NCI-H2107 treated with DMSO at 0.1 percent for 48 hours (cell line): Measurements from ENCODE around the gene NUBP2.

Experiments used
- DNase-seq: peaks from one replicate; lab custom pipeline; 2025; ENCODE audit not compliant: unreplicated experiment; lab: John Stamatoyannopoulos, UW

The NUBP2 gene, protein sequence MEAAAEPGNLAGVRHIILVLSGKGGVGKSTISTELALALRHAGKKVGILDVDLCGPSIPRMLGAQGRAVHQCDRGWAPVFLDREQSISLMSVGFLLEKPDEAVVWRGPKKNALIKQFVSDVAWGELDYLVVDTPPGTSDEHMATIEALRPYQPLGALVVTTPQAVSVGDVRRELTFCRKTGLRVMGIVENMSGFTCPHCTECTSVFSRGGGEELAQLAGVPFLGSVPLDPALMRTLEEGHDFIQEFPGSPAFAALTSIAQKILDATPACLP

DNA sequence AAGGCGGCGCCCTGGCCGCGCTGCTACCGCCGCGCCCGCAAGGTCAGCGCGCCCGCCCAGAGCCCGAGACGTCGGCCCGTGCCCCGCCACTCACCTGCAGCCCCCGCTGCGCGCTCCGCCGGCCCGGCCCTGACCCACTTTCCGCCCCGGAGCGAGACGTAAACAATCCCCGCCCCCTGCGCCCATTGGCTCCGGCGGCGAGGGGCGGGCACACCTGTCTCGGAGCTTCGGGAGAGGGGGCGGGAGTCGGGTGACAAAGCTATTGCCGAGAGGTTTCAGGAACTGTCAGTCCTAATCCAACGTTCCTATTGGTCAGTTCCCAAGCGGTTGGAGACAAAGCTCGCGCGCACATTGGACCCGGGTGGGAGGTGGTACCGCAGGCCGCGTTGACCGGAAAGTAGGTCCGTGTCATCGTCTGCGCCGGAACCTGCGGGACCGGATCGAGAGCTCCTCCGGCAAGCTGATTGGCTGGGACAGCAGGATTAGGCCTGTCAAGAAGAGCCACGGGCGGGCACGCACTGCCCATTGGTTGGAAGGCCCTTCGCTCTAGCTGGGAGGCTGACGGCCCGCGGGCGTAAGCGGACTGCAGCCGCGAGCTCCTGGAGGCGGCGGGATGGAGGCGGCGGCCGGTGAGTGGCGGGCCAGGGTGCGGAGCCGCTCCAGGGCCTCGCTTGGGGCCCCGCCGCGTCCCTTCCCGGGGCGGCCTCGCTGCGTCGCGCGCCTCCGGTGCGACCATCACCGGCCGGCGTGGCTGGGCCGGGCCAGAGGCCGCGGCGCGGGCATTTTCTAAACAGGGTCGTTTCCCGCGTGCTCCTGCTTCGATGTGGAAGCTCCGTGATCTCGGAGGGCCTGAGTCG, at the start of gene NUBP2, which contains the start of gene SPSB3:
TSS of gene NUBP2 (plus strand) at position 553 of the 857 bp plus-strand sequence. CDS start at position 614, 61 bp downstream.
TSS of gene SPSB3 (minus strand) at position 164 of the 857 bp plus-strand sequence. CDS start 1,088 bp downstream, outside the sequence.
- peak; percentile 99 for DNase-seq

DNA sequence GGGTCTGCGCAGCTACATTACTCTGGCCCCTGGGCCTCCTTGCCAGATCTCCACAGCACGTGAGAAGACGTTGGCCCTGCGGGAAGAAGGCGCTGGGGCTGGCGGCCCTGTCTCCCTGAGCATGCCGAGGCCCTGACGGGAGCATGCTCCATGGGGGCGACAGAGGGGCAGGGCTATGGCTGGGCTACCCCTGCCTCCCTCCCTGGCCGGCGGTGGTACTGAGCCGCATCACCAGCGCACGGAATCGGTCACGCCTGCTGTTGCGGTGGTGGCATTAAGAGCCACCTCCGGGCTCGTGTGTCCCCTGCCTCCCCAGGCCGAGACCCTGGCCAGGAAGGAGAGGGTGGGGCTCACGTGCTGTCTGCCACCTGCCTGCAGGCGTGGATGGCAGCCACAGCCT, 48.6 kb upstream of the NUBP2 start:
- DNase-seq, result no peak

DNA sequence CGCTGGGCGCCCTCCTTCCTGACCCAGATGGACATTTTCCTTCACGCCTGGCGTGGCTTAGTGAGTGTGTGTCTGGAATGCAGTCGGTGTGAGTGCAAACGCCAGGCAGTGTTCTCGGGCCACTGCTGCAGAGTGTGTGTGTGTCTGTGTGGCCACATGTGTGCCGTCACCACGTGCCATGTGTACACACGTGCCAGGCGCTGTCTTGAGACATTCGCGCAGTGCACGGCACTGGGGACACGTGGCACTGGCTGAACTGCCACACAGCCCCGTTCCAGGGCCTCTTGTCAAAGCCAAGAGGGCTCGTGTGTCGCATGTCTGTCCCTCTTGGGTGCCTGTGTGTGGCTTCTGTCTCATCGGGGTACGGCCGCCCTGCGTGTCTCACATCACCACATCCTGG, 47.9 kb upstream of the NUBP2 start:
- no peak for DNase-seq

DNA sequence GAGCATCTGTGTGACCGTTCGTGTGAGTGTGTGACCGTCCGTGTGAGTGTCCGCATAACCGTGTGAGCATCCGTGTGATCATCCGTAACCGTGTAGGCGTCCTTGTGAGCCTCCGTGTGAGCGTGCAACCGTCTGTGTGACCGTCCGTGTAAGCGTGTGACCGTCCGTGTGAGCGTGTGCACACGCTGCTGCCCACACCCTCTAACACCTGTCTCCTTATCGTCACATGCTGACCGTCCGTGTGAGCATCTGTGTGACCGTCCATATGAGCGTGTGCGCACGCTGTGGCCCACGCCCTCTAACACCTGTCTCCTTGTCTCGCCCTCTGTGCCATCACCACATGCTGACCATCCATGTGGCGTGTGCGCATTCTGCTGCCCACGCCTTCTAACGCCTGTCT, 42.5 kb upstream of the NUBP2 start:
- DNase-seq, result no peak

DNA sequence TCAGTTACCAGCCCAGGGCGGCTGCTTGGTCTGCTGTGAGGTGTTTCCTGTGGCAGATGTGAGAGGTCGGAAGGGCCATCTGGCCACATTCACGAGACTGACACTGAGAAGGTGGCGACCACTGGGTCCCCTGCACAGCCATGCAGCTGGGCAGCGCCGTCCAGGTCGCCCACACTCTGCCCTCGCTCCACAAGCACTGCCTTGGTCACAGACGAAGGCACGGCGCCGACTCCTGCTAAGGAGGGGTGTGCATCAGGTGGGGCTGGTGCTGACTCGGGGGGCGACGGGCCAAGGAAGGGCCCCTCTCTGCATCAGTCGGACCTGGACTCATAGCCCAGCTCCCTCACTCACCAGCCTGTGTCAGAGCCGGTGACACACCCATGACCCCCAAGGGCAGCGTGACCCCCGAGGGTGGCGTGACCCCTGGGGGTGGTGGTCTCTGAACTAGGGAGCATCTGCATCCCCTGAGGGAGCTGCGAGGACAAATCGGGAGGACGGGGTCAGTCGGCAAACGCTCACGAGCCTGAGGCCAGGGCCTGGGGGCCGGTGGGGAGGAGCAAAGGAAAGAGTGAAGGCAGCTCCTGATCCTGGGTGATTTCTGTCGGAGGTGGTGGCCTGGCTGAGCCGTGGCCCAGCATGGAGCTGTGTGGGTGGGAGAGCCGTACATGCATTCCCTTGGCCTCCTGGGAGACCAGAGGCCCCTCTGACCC, 41.8 kb upstream of the NUBP2 start:
- no peak for DNase-seq

DNA sequence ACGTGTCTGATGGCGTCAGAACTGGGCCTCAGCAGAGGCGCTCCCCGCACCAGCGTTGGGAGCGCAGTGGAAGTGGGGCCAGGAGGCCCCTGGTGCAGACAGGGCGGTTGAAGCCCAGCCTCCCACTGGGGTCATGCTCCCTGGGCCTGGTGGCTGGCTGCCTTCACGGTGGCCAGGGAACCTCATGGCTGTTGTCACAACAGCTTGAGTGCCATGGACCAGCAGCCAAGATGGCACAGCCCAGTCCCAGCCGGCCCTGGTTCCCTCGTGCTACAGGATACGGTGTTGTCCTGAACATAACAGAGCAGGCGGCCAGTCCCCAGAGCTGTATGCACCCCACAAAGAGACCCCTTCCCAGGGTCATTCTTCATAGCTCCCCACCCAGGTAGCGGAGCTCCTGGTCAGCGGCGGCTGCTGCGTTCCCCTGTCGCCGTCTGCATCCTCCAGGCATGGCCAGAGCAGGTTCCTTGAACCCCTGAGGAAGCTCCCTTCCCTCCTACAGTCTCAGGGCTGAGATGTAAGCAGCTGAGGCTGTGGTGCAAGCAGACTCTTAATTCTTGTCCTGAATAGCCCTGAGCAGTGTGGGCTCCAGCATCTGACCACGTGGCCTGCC, 41.1 kb upstream of the NUBP2 start:
- DNase-seq, result no peak

DNA sequence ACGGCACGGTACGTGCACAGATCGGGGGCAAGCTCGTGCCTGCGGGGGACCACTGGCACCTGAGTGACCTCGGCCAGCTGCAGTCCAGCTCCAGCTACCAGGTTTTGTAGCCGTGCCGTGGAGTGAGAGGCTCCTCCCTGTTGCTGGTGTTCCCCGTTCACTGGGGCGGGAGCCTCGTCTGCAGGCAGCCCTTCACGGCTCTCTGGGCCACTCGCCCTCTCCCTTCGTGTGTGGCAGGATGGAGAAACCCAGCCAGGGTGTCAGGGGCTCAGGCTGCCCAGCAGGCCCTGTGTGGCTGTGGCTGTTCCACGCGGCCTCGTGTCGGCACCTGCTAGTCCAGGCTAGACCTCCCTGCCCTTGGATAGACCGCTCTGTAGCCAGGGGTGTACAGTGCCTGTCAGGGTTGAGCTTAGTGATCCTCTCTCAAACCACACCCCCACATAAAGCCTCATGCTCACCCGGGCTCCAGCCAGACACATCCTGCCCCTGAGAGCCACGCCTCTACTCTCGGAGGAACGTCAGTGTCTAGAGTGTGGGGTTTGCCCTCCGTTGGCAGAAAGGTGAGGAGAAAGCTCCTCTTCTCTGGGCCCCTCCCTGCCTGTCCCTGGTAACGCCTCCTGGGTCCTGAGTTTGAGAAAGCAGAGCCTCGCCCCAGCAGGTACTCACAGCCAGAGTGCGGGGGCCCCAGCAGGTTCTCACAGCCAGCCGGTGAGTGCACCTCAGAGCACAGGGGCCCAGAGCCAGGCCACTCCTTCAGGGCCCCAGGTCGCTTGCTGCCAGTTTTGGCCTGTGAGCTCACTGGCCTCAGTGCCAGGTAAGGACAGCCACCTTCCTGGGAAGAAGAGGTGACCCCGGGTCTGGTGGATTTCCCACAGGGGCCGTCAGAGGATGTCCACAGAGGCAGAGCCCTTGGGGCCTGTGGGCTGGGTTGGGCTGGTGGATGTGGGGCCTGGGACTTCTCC, 39.1 kb upstream of the NUBP2 start:
- no peak for DNase-seq

DNA sequence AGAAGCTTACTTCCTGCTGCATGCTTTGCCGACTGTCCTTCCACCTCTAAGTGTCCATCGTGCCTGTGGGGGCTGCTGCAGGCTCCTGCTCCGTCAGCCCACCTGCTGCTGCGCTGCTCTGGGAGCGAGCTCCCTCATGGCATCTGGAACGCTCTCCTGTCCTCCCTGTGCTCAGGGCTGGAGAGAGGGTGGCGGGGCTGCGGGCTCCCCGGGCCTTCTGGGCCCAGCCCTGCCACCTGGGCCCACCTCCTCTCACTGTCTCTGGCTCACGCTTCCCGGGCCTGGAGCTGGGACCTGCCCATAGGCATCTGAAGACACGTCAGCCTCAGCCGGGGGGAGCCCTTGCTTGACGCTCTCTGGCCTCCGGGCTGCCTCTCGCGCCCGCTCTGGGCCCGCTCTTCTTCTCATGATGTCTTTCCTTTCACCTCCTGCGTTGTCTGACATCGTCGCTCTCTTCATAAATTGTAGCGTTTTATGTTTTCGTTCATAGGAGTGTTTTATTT, 38.4 kb upstream of the NUBP2 start:
- no peak for DNase-seq

DNA sequence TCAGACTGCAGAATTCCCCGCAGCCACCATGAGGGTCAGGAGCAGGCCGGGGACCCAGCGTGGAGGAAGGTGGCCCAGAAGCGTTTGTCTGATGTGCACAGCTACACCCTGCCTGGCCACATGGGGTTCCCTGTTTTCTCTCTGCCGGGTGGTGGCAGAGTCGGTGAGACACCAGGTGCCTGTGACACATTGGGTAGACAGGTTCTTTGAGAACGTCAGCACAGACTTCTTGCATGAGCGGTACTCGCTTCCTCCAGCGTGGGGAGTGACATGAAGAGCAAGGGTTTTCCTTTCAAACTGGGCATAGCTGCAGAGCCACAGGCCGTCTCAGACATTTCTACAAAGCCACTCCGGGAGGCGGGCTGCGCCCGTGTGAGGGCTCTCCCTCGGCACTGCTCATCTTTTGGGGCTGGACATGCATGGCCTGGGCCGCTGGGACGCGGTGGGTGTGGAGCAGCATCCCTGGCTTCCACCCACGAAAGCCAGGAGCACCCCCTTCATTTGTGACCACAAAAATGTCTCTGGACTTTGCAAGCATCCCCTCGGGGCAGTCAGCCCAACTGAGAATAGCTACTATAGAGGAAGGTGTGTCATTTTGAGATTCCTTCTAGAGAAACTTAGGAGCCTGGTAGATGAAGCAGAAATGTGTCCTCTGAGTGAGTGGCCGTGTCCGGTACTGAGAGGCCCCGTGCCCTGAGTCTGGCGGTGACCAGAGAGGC, 37.4 kb upstream of the NUBP2 start:
- DNase-seq, result no peak

DNA sequence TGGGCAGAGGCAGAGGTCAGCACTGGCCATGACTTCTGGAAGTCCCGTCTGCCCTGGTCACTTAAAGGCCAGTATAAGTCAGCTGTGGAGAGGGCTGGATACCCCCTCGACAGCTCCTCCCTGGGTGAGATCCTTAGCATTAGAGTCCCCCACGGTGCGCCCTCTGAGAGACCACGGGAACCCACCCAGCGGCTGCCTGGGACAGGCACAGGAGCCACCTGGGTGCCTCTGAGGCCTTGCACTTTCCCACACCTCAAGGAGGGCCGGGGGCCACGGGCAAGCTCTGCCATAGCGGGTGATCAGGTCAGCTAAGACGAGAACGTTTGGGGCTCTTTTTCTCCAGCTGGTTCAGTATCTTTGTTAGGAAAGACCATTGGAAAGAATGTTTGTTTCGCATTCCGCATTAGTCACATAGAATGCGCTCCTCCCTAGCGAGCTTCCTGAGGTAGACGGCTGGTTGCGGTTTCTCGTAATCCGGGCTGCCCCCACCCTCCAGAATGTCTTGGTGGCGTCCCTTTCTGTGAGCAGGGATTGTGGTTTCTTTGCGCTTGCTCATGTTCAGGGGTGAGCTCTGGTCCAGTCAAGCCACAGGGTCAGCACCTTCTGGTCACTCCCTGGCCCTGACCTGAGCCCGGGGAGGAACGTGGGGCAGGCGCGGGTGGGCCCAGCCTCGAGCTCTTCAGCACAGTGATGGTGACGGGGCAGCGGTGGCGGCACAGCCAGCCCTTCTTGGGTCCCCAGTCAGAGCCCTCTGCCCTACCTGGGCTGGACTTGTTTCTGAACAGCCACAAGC, 36.7 kb upstream of the NUBP2 start:
- DNase-seq, result no peak

DNA sequence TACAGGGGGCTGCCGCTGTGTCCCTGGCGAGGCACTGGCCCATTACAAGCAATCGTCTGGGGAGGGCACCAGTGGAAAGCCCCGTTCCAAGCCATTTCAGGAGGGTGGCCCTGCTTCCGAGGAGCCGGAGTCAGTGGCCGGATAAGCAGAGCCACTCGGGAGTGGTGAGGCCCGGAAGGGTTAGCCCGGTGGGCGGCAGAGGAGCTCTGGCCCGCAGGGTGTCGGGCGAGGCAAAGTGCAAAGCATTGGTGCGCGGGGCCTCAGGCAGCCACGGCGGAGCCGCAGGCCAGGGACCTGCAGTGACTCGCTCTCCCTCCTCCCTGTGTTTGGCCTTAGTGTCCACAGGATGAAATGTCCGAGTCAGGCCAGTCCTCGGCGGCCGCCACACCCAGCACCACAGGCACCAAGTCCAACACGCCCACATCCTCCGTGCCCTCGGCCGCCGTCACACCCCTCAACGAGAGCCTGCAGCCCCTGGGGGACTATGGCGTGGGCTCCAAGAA, 36.0 kb upstream of the NUBP2 start:
- no peak for DNase-seq

DNA sequence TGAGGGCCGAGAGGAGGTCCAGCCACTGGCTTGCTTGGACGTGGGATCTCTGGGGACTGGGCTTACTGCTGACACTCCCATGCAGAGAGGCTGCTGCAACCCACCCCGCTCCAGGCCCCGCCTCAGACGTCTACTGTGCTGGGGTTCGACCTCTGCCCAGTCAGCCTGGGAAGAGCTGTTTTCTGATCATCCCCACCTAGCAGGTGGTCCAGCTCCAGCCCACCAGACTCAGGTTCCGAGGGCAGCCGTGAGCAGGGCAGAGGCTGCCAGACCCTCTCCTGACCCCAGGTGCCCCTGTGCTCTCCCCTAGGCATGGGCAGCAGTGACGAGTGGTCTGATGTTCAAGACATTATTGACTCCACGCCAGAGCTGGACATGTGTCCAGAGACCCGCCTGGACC, 34.8 kb upstream of the NUBP2 start:
- DNase-seq, result no peak

DNA sequence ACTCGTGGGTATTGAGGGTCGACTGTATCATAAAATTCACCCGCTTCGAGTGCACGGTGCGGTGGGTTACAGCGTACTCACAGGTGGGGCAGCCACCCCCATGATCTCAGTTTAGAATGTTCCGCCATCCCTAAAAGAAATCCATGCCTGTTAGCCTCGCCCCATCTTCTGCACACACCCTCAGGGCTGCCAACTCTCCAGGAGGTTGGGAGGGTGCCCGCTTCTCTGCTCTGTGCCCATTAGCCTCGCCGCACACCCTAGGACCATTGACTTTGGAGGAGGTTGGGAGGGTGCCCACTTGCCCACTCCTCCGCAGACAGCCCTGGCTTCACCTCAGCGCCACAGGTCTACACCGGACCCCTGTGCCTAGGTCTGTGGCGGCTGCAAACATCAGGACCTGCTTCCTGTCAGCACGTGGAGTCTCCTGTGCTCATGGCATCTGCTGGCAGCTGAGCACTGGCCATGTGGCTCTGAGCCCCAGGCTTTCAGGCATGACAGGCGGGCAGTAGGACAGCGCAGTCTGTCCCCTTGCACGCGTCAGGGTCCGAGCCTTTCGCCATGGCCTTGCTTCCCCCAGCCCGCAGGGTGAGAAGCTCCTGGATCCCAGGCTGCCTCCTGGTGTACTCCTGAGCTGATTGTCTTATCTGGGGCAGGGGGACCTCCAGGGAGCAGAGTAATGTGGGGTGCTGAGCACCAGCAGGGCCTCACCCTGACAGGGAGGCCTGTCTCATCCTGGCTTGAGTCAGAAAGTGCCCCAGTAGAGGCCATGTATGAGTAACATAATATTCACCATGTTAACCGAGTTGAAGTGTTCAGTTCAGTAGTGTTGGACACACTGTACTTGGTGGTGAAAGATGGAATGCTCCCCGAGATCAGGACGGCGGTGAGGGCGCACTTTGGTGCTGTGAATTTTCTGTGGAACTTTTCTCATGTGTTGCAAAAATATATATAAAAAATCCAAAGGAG, 33.3 kb upstream of the NUBP2 start:
- no peak for DNase-seq

DNA sequence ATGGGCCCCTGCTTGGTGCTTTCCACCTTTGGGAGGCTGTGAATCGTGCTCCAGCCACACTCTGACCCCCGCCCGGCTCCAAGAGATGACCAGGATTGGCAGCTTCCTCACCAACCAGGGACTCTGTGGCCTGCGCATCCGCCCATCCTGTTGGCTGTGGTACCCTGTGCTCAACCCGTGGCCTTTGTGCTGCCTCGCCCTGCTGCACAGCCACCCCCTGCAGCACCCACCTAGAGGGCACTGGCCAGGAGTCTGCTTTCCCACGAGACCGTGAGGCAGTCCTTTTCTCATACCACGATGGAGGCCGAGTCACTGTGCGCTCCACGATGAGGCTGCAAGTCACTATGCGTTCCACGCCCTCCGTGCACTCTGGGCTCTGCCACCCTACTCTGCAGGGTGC, 30.8 kb upstream of the NUBP2 start:
- no peak for DNase-seq

DNA sequence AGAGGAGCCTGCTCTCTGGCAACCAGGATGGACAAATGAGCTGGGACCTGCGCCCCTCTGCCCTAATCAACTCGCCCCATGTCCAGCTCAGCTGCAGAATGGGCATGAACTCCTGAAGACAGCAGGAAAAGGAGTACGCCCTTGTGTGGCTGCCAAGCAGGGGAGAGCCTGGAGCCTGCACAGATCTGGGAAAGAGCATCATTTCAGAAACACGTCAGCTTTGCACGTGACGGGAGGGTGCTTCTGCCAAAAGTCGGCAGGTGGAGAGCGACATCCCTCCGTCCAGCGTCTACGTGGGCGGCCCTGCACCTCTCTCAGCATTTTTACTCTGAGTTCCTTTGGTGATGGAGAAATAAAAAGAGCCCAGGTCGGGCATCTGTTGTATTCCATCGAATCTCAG, 29.9 kb upstream of the NUBP2 start:
- DNase-seq, result no peak

DNA sequence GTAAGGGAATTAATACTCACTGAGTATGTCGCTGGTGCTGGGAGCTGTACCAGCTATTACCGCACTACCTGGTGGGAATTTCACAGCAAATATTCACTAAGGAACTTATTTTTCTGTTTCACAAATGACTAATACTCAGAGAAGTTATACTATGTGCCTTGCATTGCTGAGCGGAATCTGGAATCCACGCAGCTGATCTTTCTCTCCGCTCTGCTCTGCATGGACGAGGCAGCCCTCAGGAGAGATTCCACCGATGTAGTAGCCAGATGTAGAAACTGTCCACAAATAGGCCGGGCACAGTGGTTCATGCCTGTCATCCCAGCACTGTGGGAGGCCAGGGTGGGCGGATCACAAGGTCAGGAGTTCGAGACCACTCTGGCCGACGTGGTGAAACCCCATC, 28.6 kb upstream of the NUBP2 start:
- no peak for DNase-seq
